ENCODE data around the gene SLC1A7.

The SLC1A7 gene

GRCh38 chr1:53114581-53115400, 27.6 kb downstream of the SLC1A7 start:
- no peak for DNase-seq

- DNase-seq, result no peak
Measured at GRCh38 chr1:53114090-53114489, 28.3 kb downstream of the SLC1A7 start.

- no peak for DNase-seq
Measured at GRCh38 chr1:53112861-53113260, 29.6 kb downstream of the SLC1A7 start.

- DNase-seq, result no peak
Measured at GRCh38 chr1:53112271-53112774, 30.1 kb downstream of the SLC1A7 start.

GRCh38 chr1:53111693-53112092, 30.7 kb downstream of the SLC1A7 start:
- DNase-seq, result no peak

GRCh38 chr1:53111073-53111556, 31.3 kb downstream of the SLC1A7 start:
- no peak for DNase-seq

GRCh38 chr1:53110370-53111072, 31.9 kb downstream of the SLC1A7 start:
- no peak for DNase-seq

GRCh38 chr1:53108646-53109580, 33.5 kb downstream of the SLC1A7 start:
- DNase-seq, result no peak

GRCh38 chr1:53107570-53108322, 34.7 kb downstream of the SLC1A7 start:
- DNase-seq, result no peak

- DNase-seq, result no peak
Measured at GRCh38 chr1:53107090-53107489, 35.3 kb downstream of the SLC1A7 start.

GRCh38 chr1:53104289-53104913, 38.0 kb downstream of the SLC1A7 start:
- DNase-seq, result no peak

- DNase-seq, result no peak
Measured at GRCh38 chr1:53094533-53094919, 47.9 kb downstream of the SLC1A7 start.

GRCh38 chr1:53093778-53094532, 48.5 kb downstream of the SLC1A7 start:
- DNase-seq, result no peak

- DNase-seq, result no peak
Measured at GRCh38 chr1:53093451-53093754, 49.0 kb downstream of the SLC1A7 start.

- no peak for DNase-seq
Measured at GRCh38 chr1:53092659-53093450, 49.6 kb downstream of the SLC1A7 start.

GRCh38 chr1:53091841-53092645, 50.4 kb downstream of the SLC1A7 start:
- DNase-seq, result no peak

- no peak for DNase-seq
Measured at GRCh38 chr1:53090227-53091147, 52.0 kb downstream of the SLC1A7 start.

Data from activated gamma-delta T cell (primary cell).